NCI-H345 treated with DMSO at 0.1 percent for 48 hours (cell line): ENCODE results near the gene UNC5B.

Experiments
- DNase-seq: peaks from one replicate; lab custom pipeline; 2025; ENCODE audit not compliant: unreplicated experiment; lab: John Stamatoyannopoulos, UW

Gene UNC5B

GRCh38 chr10:71279590-71280170 is 67.3 kb downstream of the UNC5B start:
- DNase-seq: no peak

DNA sequence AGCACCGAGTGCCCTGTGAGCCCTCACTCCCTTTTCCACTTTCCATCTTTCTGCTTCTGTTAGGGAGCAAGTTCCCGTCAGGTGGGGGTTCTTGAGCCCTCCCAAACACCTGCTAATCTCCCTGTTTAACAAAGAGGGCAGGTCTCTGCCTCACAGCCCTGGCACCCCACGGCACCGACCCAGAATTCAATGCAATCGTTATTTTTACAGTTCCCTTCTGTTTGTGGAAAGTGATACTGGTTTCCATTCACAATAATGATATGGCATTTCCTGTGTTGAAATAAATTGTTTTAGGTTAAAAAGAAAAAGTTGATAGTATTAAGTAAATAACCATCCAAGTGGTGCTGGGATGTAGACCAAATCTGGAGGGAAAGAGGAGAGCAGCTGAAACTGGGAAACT is 67.8 kb downstream of the UNC5B start:
- no peak for DNase-seq

DNA sequence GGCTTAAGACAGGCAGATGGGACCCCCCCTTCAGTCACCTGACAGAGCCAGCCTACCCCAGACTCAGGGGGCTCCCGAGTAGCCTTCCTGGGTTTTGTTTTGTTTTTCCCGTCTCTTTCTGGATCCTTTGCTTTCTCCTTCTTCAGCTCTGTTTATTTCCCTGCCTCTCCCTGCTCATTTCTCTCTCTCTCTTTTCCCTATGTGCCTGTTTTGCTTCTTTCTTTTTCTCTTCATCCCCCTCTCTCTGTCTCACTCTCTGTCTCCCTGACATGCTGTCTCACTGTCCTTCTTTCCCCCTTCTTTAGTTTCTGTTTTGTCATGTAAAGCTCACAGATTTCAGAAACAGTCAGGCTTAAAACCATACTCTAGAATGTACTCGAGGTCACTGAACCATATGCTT is 68.5 kb downstream of the UNC5B start:
- no peak for DNase-seq

GRCh38 chr10:71281646-71282322 is 69.4 kb downstream of the UNC5B start:
- DNase-seq: no peak

DNA sequence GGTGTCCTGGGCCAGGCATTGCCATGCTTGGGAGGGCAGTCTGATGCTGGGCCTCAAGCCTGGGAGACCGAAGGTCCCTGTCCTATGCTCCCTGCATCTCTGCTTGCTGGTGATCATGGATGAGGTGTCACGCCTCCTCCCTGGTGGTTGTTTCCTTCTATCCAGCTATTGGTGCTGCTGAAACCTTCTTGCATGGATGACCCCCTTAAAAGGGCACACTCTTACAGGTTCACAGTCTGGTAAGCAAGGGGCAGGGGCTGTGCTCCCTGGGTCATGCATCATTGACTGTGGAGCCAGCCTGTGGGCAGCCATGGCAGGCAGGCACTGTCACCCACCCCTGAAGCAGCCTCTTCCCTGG is 69.9 kb downstream of the UNC5B start:
- DNase-seq: no peak

DNA sequence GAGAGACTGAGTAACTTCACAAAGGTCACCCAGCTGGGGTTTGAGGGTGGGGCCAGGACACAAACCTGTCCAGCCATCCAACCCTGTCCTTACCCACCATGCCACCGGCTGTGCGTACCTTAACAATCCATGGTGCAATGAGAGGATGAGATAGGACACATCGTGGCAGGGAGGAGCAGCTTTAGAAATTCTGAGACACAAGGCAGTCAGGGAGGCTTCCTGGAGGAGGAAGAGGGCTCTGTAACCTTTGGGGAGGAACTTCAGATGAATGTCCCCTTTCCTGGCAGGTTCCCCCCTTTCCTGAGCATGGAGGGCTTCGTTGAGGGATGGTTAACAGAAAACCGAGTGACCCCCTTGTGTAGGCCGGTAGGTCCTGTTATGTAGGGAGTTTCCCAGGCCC is 71.0 kb downstream of the UNC5B start:
- no peak for DNase-seq

DNA sequence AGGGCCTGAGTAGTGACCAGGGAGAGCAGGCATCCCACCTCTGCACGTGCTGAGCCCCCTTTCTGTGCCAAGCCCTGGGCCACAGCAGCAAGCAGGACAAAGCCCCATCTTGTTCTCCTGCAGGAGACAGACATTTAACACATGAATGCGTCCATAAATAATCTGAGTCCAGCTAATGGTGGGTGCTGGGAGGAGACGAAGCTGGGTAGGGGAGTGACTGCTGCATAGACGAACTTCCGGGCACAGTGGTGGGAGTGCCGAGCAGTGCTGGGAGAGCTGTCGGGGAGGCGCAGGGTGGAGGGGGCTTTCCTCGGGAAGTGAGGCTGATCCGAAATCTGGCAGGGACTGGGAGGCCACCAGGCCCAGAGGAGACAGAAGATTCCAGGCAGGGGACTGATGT is 71.5 kb downstream of the UNC5B start:
- no peak for DNase-seq

- DNase-seq: no peak
Observed at GRCh38 chr10:71284544-71285179, 72.3 kb downstream of the UNC5B start.

GRCh38 chr10:71285180-71285545 is 72.8 kb downstream of the UNC5B start:
- peak; percentile 6 for DNase-seq

DNA sequence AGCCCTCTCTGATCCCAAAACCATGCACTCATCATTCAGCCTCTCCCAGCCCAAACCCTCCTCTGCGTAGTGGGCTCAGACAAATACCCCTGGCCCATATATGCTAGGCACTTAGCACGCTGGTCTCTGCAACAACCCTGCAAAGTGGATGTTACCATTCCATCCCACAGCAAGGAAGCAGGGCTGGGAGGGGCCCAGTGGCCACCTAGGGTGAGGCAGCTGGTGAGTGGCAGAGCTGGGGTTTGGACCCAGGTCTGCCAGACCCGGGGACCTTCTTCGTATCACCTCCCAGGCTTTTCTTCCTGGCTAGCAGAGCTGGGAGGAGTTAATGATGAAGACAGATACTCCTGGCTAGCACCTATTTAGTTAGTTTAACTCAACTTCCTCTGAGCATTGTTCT is 73.6 kb downstream of the UNC5B start:
- no peak for DNase-seq

- no peak for DNase-seq
Observed at GRCh38 chr10:71286521-71287294, 74.3 kb downstream of the UNC5B start.

GRCh38 chr10:71287456-71287855 is 75.1 kb downstream of the UNC5B start:
- DNase-seq: no peak

- DNase-seq: no peak
Observed at GRCh38 chr10:71288461-71288860, 76.1 kb downstream of the UNC5B start.

DNA sequence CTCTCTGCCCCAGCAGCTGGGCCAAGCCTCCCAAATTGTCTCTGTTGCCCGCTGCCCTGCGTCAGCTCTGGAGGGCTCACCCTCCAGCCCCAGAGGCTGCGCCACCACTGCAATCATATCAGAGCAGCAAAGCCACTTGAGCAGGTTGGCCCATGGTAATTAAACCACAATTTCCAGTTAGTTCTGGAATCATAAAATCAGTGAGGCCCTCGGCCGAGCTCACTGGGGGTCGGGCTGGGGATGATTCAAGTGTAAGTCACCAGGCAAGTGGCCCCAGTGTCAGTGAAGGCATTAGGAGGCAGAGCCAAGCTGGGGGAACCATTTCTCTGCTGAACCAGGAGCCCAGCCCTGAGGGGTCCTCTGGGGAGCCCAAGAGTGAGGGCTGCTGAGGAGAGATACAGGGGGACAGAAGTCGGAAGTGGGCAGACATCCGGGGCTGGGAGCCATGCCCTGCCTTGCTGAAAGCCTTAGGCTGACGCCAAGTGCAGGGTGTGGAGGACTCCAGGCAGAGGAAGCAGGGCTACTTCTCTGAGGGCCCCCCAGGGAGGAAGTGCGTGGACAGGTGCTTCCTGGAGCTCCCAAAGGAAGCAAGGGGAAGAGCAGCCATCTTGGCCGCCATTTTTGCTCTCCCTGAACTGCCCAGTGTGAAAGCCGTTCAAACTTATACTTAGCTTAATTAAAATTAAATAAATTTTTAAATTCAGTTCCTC is 77.2 kb downstream of the UNC5B start:
- no peak for DNase-seq

DNA sequence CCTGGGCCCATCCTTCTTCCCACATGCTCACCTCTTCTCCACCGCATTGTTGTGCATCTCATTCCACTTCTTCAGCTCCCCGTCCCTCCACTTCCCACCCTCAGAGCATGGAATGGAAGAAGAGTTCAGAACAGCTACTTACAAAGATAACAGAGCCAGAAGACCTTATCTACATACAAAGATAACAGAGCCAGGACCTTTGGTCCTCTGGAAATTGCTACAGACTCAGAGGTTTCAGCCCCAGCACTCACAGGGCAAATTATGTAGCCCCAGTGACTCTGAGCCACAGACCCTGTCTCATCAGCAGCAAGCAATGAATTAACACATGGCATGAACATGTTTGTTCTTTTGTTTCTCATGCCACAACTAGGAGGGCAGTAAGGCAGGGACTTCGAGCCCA is 78.0 kb downstream of the UNC5B start:
- no peak for DNase-seq

GRCh38 chr10:71290806-71291527 is 78.6 kb downstream of the UNC5B start:
- DNase-seq: no peak

DNA sequence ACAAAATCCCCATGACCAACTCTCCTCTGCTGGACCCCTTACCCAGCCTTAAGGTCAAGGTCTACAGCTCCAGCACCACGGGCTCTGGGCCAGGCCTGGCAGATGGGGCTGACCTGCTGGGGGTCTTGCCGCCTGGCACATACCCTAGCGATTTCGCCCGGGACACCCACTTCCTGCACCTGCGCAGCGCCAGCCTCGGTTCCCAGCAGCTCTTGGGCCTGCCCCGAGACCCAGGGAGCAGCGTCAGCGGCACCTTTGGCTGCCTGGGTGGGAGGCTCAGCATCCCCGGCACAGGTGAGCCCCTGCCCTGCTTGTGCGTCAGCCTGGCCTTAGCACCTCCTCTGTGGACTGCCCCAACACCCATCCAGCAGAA is 79.1 kb downstream of the UNC5B start:
- no peak for DNase-seq

DNA sequence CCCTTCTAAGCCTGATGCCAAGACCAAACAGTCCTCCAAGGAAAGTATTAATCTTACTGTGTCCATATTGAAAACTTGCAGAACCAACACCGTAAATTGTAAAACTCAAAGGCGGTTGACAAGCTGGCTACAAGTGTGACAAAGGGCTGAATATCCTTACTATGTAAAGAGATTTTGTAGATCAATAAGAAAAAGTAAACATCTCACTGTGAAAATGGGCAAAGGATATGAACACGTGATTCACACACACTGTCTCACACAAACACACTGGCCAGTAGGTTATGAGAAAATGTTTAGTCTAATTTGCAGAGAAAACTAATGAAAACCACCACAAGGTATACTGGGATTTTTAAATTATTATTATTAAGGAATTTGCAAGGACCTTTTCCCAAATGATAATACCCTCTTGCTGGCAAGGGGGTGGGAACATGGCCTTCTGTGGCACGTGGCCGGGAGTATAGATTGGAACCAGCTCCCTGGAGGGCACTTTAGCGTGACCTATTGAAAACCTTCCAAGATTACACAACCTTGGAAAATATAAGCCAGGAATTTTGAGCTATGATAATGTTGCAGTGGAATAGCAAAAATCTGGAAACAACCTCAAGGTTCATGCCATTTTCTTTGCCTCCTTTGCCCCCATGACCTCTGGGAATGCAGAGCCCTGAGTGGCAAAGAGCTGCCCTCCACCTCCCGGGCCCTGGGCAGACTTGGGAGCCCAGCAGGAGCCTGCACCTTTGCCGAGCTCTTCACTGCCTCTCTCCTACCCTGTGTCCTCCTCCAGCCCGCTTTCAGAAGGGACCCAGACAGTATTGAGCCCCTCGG is 80.5 kb downstream of the UNC5B start:
- no peak for DNase-seq

GRCh38 chr10:71293446-71294084 is 81.2 kb downstream of the UNC5B start:
- DNase-seq: no peak
